ENCODE data around the gene IZUMO1. TPM values are rescaled to one million over a fixed set of nuclear protein-coding genes. Genes with fewer than 3 reads are reported as not detected.

Gene IZUMO1
- total RNA-seq, 6 experiments from 2014 or later, result not detected

DNA sequence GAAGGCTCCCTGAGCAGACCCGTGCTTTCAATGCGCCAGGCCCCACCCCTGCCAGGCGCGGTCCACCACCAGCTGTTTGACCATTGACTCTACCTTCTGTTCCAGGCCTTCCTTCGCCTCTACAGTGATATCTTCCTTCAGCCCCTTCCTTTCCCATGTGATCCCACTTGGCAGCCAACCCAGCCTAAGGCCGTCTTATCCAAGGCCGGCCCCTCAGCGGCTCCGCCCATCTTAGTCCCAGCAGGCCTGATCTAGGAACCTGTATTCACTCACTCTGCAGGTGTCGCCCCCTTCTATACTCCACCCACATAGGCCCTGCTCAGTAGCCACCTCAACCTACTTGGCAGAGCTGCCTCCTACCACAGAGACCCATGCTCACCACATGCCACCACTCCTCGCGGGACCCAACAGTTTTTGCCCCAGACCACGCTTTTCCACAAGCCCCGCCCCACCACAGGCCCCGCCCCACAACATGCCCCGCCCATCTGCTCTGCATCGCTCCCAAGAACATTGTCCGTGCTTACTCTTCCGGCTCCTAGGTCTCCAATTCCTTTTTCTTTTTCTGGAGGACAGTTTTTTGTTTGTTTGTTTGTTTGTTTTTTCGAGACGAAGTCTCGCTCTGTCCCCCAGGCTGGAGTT, 9.2 kb downstream of the IZUMO1 start:
- Mint-ChIP-seq H3K9me3 (no peaks in the 10 kb centered on the region), H3K4me1 (ENCODE audit: low read depth) (no peaks in the 10 kb centered on the region), H3K4me3 (no peak overlapping the region), H3K27me3 (ENCODE audit: insufficient read depth) (peaks cover 16% of the 10 kb centered on the region), H3K27ac (no peak overlapping the region), H3K36me3 (ENCODE audit: low read depth) (no peaks in the 10 kb centered on the region)
- no peak for DNase-seq
- TF ChIP-seq, protein P1, sequence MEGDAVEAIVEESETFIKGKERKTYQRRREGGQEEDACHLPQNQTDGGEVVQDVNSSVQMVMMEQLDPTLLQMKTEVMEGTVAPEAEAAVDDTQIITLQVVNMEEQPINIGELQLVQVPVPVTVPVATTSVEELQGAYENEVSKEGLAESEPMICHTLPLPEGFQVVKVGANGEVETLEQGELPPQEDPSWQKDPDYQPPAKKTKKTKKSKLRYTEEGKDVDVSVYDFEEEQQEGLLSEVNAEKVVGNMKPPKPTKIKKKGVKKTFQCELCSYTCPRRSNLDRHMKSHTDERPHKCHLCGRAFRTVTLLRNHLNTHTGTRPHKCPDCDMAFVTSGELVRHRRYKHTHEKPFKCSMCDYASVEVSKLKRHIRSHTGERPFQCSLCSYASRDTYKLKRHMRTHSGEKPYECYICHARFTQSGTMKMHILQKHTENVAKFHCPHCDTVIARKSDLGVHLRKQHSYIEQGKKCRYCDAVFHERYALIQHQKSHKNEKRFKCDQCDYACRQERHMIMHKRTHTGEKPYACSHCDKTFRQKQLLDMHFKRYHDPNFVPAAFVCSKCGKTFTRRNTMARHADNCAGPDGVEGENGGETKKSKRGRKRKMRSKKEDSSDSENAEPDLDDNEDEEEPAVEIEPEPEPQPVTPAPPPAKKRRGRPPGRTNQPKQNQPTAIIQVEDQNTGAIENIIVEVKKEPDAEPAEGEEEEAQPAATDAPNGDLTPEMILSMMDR (IDR thresholded peaks at IDR 0.05), result no peak

DNA sequence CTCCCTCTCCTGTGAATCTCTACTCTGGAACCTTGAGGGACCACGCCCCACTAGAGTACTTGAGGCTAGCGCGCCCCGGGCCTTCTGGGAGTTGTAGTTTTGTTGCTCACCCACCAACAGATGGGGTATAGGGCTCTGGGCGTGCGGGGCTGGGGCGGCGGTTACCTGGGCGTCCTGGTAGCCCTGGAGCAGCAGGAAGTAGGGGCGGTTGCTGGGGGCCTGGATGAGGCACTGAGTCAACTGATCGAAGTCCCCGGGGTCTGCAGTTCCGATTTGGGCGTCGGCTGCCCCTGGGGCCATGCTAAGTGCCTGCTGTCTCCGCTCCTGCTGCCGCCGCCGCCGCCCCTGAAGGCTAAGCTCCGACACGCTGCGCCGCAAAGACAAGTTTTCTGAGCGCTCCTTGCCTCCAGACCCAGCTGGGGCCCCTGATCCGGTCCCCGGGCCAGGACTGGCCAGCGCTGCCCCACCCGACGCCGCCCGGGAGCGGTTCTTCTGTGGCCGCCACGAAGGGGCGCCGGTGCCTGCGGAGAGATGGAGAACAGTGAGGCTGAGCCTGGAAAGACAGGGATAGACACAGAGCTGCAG, 11.6 kb downstream of the IZUMO1 start:
- TF ChIP-seq, protein P1 (IDR thresholded peaks at IDR 0.05), result no peak
- peaks cover 17% of the 10 kb centered on the region for H3K27me3 Mint-ChIP-seq (ENCODE audit: insufficient read depth)
- no peak overlapping the region for H3K4me3 Mint-ChIP-seq
- no peak for DNase-seq
- no peak overlapping the region for H3K27ac Mint-ChIP-seq
- H3K36me3 Mint-ChIP-seq (ENCODE audit: low read depth), result no peaks in the 10 kb centered on the region
- H3K9me3 Mint-ChIP-seq, result no peaks in the 10 kb centered on the region
- no peaks in the 10 kb centered on the region for H3K4me1 Mint-ChIP-seq (ENCODE audit: low read depth)

DNA sequence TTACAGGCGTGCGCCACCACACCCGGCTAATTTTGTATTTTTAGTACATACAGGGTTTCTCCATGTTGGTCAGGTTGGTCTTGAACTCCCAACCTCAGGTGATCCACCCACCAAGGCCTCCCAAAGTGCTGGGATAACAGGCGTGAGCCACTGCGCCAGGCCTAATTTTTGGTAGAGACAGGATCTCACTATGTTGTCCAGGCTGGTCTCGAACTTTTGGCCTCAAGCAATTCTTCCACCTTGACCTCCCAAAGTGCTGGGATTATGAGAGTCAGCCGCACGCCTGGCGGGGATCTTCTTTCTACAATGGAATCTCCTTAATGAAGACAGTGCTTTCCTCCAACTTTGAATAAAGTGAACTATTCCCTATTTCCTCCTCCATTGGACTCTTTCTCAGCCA, 12.1 kb downstream of the IZUMO1 start:
- Mint-ChIP-seq H3K27me3 (ENCODE audit: insufficient read depth) (peaks cover 17% of the 10 kb centered on the region), H3K27ac (no peak overlapping the region), H3K9me3 (no peaks in the 10 kb centered on the region), H3K36me3 (ENCODE audit: low read depth) (no peaks in the 10 kb centered on the region), H3K4me1 (ENCODE audit: low read depth) (no peaks in the 10 kb centered on the region), H3K4me3 (no peak overlapping the region)
- TF ChIP-seq, protein P1 (IDR thresholded peaks at IDR 0.05), result no peak
- DNase-seq, result no peak

DNA sequence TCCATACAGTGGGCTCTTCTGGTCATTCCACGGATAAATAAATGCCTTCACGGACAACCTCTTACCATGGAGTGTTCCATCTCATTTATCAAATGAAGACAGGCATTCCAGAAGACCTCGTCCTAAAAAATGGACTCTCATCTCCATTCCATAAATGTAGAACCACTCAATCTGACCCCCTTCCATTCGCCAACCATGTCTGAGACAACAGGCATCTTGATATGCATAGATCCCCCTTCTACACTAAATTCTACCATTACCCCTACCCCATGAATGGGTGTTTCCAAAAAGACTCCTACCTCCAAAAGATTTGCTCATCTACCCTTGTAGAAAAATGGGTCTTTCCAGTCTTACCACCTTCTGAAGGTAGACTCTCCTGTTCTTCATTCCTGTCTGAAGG, 15.3 kb downstream of the IZUMO1 start:
- Mint-ChIP-seq H3K36me3 (ENCODE audit: low read depth) (no peaks in the 10 kb centered on the region), H3K4me3 (no peak overlapping the region), H3K27me3 (ENCODE audit: insufficient read depth) (peaks cover 17% of the 10 kb centered on the region), H3K4me1 (ENCODE audit: low read depth) (no peaks in the 10 kb centered on the region), H3K27ac (no peak overlapping the region), H3K9me3 (no peaks in the 10 kb centered on the region; the same call in 1 of the 2 replicates)
- DNase-seq, result no peak
- TF ChIP-seq, protein P1 (IDR thresholded peaks at IDR 0.05), result no peak

DNA sequence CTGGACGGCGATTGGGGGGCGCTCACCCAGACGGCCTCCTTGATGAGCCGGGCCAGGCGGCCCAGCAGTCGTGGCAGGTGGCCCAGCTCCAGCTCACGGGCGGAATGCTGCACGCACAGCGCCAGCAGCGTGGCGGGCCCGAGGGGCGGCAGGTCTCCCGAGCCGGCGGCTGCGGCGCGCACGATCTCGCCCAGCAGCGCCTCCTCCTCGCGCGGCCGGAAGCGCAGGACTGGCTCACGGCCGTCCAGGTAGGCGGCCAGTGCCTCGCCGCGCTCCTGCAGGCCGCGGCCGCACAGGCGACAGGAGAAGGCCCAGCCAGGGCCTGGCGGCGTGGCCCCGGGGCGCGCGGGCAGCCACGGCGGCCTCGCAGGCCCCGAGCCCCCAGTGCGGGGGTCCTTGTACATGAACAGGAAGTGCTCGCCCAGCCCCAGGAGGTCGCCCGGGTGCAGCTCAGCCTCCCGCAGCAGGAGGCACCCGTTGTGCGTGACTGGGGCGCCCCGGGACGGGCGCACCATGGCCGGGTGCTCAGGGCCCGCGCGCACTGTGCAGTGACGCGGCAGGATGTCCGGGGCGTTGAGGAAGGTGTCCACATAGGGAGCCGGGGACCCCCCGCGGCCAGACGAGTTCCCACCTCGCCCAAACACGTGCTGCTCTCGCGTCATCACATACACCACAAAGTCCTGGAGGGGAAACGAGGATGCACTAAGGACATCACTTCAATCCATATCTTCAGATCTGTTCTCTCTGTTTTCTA, 17.6 kb downstream of the IZUMO1 start:
- no peak overlapping the region for H3K27ac Mint-ChIP-seq
- TF ChIP-seq, protein P1 (IDR thresholded peaks at IDR 0.05), result no peak
- H3K27me3 Mint-ChIP-seq (ENCODE audit: insufficient read depth), result peaks cover 8% of the 10 kb centered on the region
- H3K9me3 Mint-ChIP-seq, result peaks cover 3% of the 10 kb centered on the region; the same call in 1 of the 2 replicates
- no peak for DNase-seq
- H3K36me3 Mint-ChIP-seq (ENCODE audit: low read depth), result peaks cover 7% of the 10 kb centered on the region
- H3K4me1 Mint-ChIP-seq (ENCODE audit: low read depth), result peaks cover 12% of the 10 kb centered on the region
- H3K4me3 Mint-ChIP-seq, result no peak overlapping the region
